ENCODE data around the gene CLDN9.

- TF ChIP-seq POLR2A (IDR thresholded peaks at IDR 0.05) (no peak), CTCF (IDR thresholded peaks at IDR 0.05) (no peak)
Measured at GRCh38 chr16:3051009-3051408, 38.3 kb downstream of the CLDN9 start.

Measured in right lobe of liver (tissue), 4 donors.